ENCODE data around the gene CLEC20A.
"Not testable (repeated sequence)": the region's sequence is repeated elsewhere in the genome, so short reads cannot be mapped to it uniquely, and the experiment has no call there.

GRCh38 chr1:178503316-178503715, 6.6 kb upstream of the CLEC20A start:
- TF ChIP-seq EZH2 (IDR thresholded peaks at IDR 0.05; ENCODE audit: low read length, unreplicated experiment): not testable (repeated sequence)
- TF ChIP-seq, protein P1, sequence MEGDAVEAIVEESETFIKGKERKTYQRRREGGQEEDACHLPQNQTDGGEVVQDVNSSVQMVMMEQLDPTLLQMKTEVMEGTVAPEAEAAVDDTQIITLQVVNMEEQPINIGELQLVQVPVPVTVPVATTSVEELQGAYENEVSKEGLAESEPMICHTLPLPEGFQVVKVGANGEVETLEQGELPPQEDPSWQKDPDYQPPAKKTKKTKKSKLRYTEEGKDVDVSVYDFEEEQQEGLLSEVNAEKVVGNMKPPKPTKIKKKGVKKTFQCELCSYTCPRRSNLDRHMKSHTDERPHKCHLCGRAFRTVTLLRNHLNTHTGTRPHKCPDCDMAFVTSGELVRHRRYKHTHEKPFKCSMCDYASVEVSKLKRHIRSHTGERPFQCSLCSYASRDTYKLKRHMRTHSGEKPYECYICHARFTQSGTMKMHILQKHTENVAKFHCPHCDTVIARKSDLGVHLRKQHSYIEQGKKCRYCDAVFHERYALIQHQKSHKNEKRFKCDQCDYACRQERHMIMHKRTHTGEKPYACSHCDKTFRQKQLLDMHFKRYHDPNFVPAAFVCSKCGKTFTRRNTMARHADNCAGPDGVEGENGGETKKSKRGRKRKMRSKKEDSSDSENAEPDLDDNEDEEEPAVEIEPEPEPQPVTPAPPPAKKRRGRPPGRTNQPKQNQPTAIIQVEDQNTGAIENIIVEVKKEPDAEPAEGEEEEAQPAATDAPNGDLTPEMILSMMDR (conservative IDR thresholded peaks at IDR 0.05; ENCODE audit: low read depth, low read length): not testable (repeated sequence)

Measured in PC-3 (cell line).